Endothelial cell (in vitro differentiated cells): ENCODE results near the gene KCNN3. TPM values are rescaled to one million over a fixed set of nuclear protein-coding genes. Genes with fewer than 3 reads are reported as not detected.

ENCODE experiments used
- DNase-seq: peaks from one replicate; pipeline ENCODE4 v3.0.0; 2021; ENCODE audit warnings: low spot score
- H3K27ac Mint-ChIP-seq: one replicate; pipeline ENCODE4 v1.8.0; 2021; ENCODE audit warnings: mixed read lengths, inconsistent platforms; ENCODE audit not compliant: unreplicated experiment
- H3K27me3 Mint-ChIP-seq: one replicate; pipeline ENCODE4 v1.8.0; 2021; ENCODE audit warnings: mild to moderate bottlenecking, moderate library complexity, mixed read lengths, inconsistent platforms; ENCODE audit not compliant: unreplicated experiment
- H3K36me3 Mint-ChIP-seq: one replicate; pipeline ENCODE4 v1.8.0; 2021; ENCODE audit warnings: mild to moderate bottlenecking, low read depth, mixed read lengths, inconsistent platforms; ENCODE audit not compliant: unreplicated experiment
- H3K4me1 Mint-ChIP-seq: one replicate; pipeline ENCODE4 v1.8.0; 2021; ENCODE audit warnings: mild to moderate bottlenecking, mixed read lengths, inconsistent platforms; ENCODE audit not compliant: unreplicated experiment
- H3K4me3 Mint-ChIP-seq: one replicate; pipeline ENCODE4 v1.8.0; 2021; ENCODE audit warnings: mild to moderate bottlenecking, mixed read lengths, inconsistent platforms; ENCODE audit not compliant: unreplicated experiment
- H3K9me3 Mint-ChIP-seq: one replicate; pipeline ENCODE4 v1.8.0; 2021; ENCODE audit warnings: mixed read lengths, inconsistent platforms; ENCODE audit not compliant: unreplicated experiment
- CTCF ChIP-seq: fragments of 200-600 bp; sonication (generic); IDR thresholded peaks from one replicate; pipeline ENCODE4 v1.5.0; 2021; ENCODE audit warnings: antibody characterized with exemption; ENCODE audit not compliant: unreplicated experiment
- total RNA-seq: library from RNA; stranded (reverse); fragmentation: NEBNext Ultra II Directional; extraction: Animal tissue kit (Norgen Biotek cat#: 25700); gene quantifications from one replicate; pipeline ENCODE4 v1.2.1, GENCODE V29; 2021; ENCODE audit not compliant: unreplicated experiment

Gene KCNN3
- total RNA-seq, 1 donor from 2014 or later = 17.3 TPM

GRCh38 chr1:154899041-154899440 lies 29.0 kb upstream of the KCNN3 start:
- no peaks in the 10 kb centered on the region for H3K9me3 Mint-ChIP-seq
- no peak for TF ChIP-seq CTCF
- no peak overlapping the region for H3K4me3 Mint-ChIP-seq
- peaks cover 24% of the 10 kb centered on the region for H3K4me1 Mint-ChIP-seq
- H3K36me3 Mint-ChIP-seq = no peaks in the 10 kb centered on the region
- DNase-seq = no peak
- no peak overlapping the region for H3K27ac Mint-ChIP-seq
- H3K27me3 Mint-ChIP-seq = no peaks in the 10 kb centered on the region

- TF ChIP-seq CTCF = no peak
Observed at GRCh38 chr1:154896771-154897286, 26.7 kb upstream of the KCNN3 start.

GRCh38 chr1:154895798-154896197 lies 25.7 kb upstream of the KCNN3 start:
- no peak for TF ChIP-seq CTCF
- no peak overlapping the region for H3K4me3 Mint-ChIP-seq

More at GRCh38 chr1:154896771-154897286, 26.7 kb upstream of the KCNN3 start:
- Mint-ChIP-seq H3K9me3 (no peaks in the 10 kb centered on the region), H3K27ac (peak overlapping the region; percentile 74), H3K36me3 (no peaks in the 10 kb centered on the region), H3K27me3 (no peaks in the 10 kb centered on the region), H3K4me3 (no peak overlapping the region), H3K4me1 (peaks cover 24% of the 10 kb centered on the region)
- peak; percentile 14 for DNase-seq

GRCh38 chr1:154891452-154891851 lies 21.4 kb upstream of the KCNN3 start:
- no peaks in the 10 kb centered on the region for H3K9me3 Mint-ChIP-seq
- no peak overlapping the region for H3K27ac Mint-ChIP-seq
- no peak for DNase-seq
- H3K27me3 Mint-ChIP-seq = peaks cover 7% of the 10 kb centered on the region
- no peak overlapping the region for H3K4me3 Mint-ChIP-seq
- no peak for TF ChIP-seq CTCF
- H3K4me1 Mint-ChIP-seq = peaks cover 25% of the 10 kb centered on the region
- H3K36me3 Mint-ChIP-seq = no peaks in the 10 kb centered on the region

More at GRCh38 chr1:154895798-154896197, 25.7 kb upstream of the KCNN3 start:
- Mint-ChIP-seq H3K27me3 (peaks cover 3% of the 10 kb centered on the region), H3K27ac (peak overlapping the region; percentile 74), H3K36me3 (no peaks in the 10 kb centered on the region), H3K9me3 (no peaks in the 10 kb centered on the region), H3K4me1 (peaks cover 24% of the 10 kb centered on the region)
- DNase-seq = no peak

GRCh38 chr1:154888757-154889156 lies 18.7 kb upstream of the KCNN3 start:
- no peak for DNase-seq
- H3K4me1 Mint-ChIP-seq = peaks cover 41% of the 10 kb centered on the region
- H3K27me3 Mint-ChIP-seq = peaks cover 7% of the 10 kb centered on the region
- no peak overlapping the region for H3K4me3 Mint-ChIP-seq
- TF ChIP-seq CTCF = no peak
- peaks cover 5% of the 10 kb centered on the region for H3K36me3 Mint-ChIP-seq
- no peaks in the 10 kb centered on the region for H3K9me3 Mint-ChIP-seq
- no peak overlapping the region for H3K27ac Mint-ChIP-seq
